Endometrial microvascular endothelial cells (primary cell): ENCODE measurements around the gene C3orf38. TPM values are rescaled to one million over a fixed set of nuclear protein-coding genes. Genes with fewer than 3 reads are reported as not detected.

Experiments
- total RNA-seq: library from RNA; depleted of rRNA; stranded (reverse); fragments of >200 nt; gene quantifications from one replicate; pipeline ENCODE4 v1.2.3, GENCODE V29; 2015; ENCODE audit errors: inconsistent ontology term

C3orf38 gene
- total RNA-seq, 1 donor from 2014 or later: 15.2 TPM

Other genes with a start within 250 kb of the C3orf38 start
- gene CGGBP1, start 91.0 kb upstream of the C3orf38 start, total RNA-seq: 47.0 TPM
- gene ZNF654, start 90.7 kb upstream of the C3orf38 start, total RNA-seq: 12.6 TPM